GM10248 (cell line): ENCODE data around the gene KIF3A.

Experiments
- CTCF ChIA-PET: fragments of 300-600 bp; sonication (Branson Sonifier 250); formaldehyde crosslinking; extraction: SDS; loops from one replicate; lab custom pipeline; 2021; ENCODE audit warnings: antibody characterized with exemption; lab: Yijun Ruan, JAX
- POLR2A ChIA-PET: fragments of 350-650 bp; sonication (Branson Sonifier 250); formaldehyde crosslinking; extraction: SDS; loops from one replicate; lab custom pipeline; 2020; ENCODE audit warnings: antibody characterized with exemption; lab: Yijun Ruan, JAX
- DNase-seq: peaks from one replicate; pipeline ENCODE4 v3.0.0; 2012; ENCODE audit errors: extremely low spot score
- CTCF ChIP-seq: IDR thresholded peaks from 2 replicates; pipeline ENCODE4 v1.5.1; 2012; ENCODE audit warnings: mild to moderate bottlenecking, low read depth; ENCODE audit errors: extremely low read depth, missing control alignments, control extremely low read depth

Gene KIF3A

GRCh38 chr5:132651838-132652469 lies 85.4 kb downstream of the KIF3A start:
- POLR2A ChIA-PET = no interaction called here
- no peak for TF ChIP-seq CTCF
- CTCF ChIA-PET = interaction anchor here (0.6 kb wide), 1 partner anchor 12 kb away, joined by 3 read pairs; no protein-coding TSS in a partner anchor
- no peak for DNase-seq

GRCh38 chr5:132648355-132648754 lies 89.0 kb downstream of the KIF3A start:
- no peak for TF ChIP-seq CTCF
- no peak for DNase-seq
- CTCF ChIA-PET = interaction anchor here (0.8 to 1.9 kb wide), 3 partner anchors 13 to 26 kb away, joined by 3 to 4 read pairs (median 3); no protein-coding TSS in a partner anchor
- POLR2A ChIA-PET = no interaction called here

GRCh38 chr5:132647473-132647872 lies 89.9 kb downstream of the KIF3A start:
- CTCF ChIA-PET = interaction anchor here (0.8 to 1.9 kb wide), 3 partner anchors 11 to 27 kb away, joined by 3 to 4 read pairs (median 3); no protein-coding TSS in a partner anchor

GRCh38 chr5:132646583-132647266 lies 90.6 kb downstream of the KIF3A start:
- no peak for DNase-seq
- TF ChIP-seq CTCF = no peak
- POLR2A ChIA-PET = no interaction called here
- CTCF ChIA-PET = interaction anchor here (1.1 to 1.9 kb wide), 2 partner anchors 12 to 28 kb away, joined by 3 to 4 read pairs; no protein-coding TSS in a partner anchor

More at GRCh38 chr5:132647473-132647872, 89.9 kb downstream of the KIF3A start:
- DNase-seq = no peak
- no peak for TF ChIP-seq CTCF
- POLR2A ChIA-PET = no interaction called here

GRCh38 chr5:132644177-132644576 lies 93.2 kb downstream of the KIF3A start:
- POLR2A ChIA-PET = interaction anchor here (0.6 kb wide), 1 partner anchor 64 kb away, joined by 4 read pairs; no protein-coding TSS in a partner anchor
- DNase-seq = no peak
- no peak for TF ChIP-seq CTCF
- CTCF ChIA-PET = interaction anchor here (1.0 to 4.8 kb wide), 2 partner anchors 14 to 182 kb away, joined by 3 to 17 read pairs; partner anchors contain the start of gene IL13
